Cardiac fibroblast (primary cell): ENCODE measurements around the gene USH2A.

Experiments
- DNase-seq, 2 donors: peaks; one replicate each; pipeline versions ENCODE4 v3.0.0 to v3.0.0-alpha.2; 2010; ENCODE audit warnings: low read depth in 2 of 2
- H3K4me3 ChIP-seq, 2 donors: replicated peaks in 1 of 2; 1 replicate in 1 of 2; 2 replicates in 1 of 2; pipeline ENCODE4 v1.5.1; 2011; ENCODE audit warnings: low read depth in 2 of 2, low read length in 2 of 2, mild to moderate bottlenecking in 2 of 2, moderate library complexity in 1 of 2
- CTCF ChIP-seq: IDR thresholded peaks from one replicate; pipeline ENCODE4 v1.5.1; 2011; ENCODE audit warnings: low read depth, mild to moderate bottlenecking, low read length, inconsistent platforms

USH2A gene

GRCh38 chr1:216261631-216262030 is 161.6 kb downstream of the USH2A start:
- TF ChIP-seq CTCF = no peak
- no peak for DNase-seq
- no peak overlapping the region for H3K4me3 ChIP-seq

- DNase-seq = no peak
- TF ChIP-seq CTCF = no peak
- no peak overlapping the region for H3K4me3 ChIP-seq
These were observed 164.4 kb downstream of the USH2A start for GRCh38 chr1:216258856-216259255.

- no peak overlapping the region for H3K4me3 ChIP-seq
- DNase-seq = no peak
- no peak for TF ChIP-seq CTCF
These were observed 164.9 kb downstream of the USH2A start for GRCh38 chr1:216258386-216258785.

GRCh38 chr1:216250861-216251260 is 172.4 kb downstream of the USH2A start:
- no peak overlapping the region for H3K4me3 ChIP-seq
- no peak for DNase-seq
- no peak for TF ChIP-seq CTCF

GRCh38 chr1:216248628-216249027 is 174.6 kb downstream of the USH2A start:
- DNase-seq = no peak

GRCh38 chr1:216247937-216248336 is 175.3 kb downstream of the USH2A start:
- no peak for DNase-seq
- no peak overlapping the region for H3K4me3 ChIP-seq
- TF ChIP-seq CTCF = no peak

More at GRCh38 chr1:216248628-216249027, 174.6 kb downstream of the USH2A start:
- H3K4me3 ChIP-seq = no peak overlapping the region
- TF ChIP-seq CTCF = no peak

- TF ChIP-seq CTCF = no peak
- no peak for DNase-seq
- H3K4me3 ChIP-seq = no peak overlapping the region
These were observed 176.6 kb downstream of the USH2A start for GRCh38 chr1:216246577-216247203.
